GM23338 (cell line): ENCODE results near the gene RGS17. TPM values are rescaled to one million over a fixed set of nuclear protein-coding genes. Genes with fewer than 3 reads are reported as not detected.

Experiments
- ATAC-seq: fragments of 200-7000 bp; cut with Tn5 transposase; 3 replicates; pipeline ENCODE4 v1.9.1; 2020
- DNase-seq: peaks from one replicate; pipeline ENCODE4 v3.0.0-alpha.2; 2015; ENCODE audit warnings: low spot score
- H2AFZ ChIP-seq: fragments of 200-600 bp; sonication (generic); 2 replicates; pipeline ENCODE4 v1.8.0; 2016; ENCODE audit warnings: antibody characterized with exemption, mild to moderate bottlenecking, moderate library complexity
- H3F3A ChIP-seq: fragments of 200-600 bp; sonication (generic); replicated peaks from 2 replicates; pipeline ENCODE4 v1.8.0; 2017; ENCODE audit warnings: antibody characterized with exemption, mixed run types, low read depth
- H3K27ac ChIP-seq: fragments of 200-600 bp; sonication (generic); 2 replicates; pipeline ENCODE4 v1.6.1; 2016; ENCODE audit warnings: low read depth
- H3K27me3 ChIP-seq: fragments of 200-600 bp; sonication (generic); 2 replicates; pipeline ENCODE4 v1.8.0; 2016; ENCODE audit warnings: mild to moderate bottlenecking, mixed run types, moderate library complexity; ENCODE audit not compliant: insufficient read depth
- H3K36me3 ChIP-seq: fragments of 200-600 bp; sonication (generic); 2 replicates; pipeline ENCODE4 v1.8.0; 2016; ENCODE audit warnings: mild to moderate bottlenecking; ENCODE audit not compliant: insufficient read depth
- H3K4me1 ChIP-seq: fragments of 200-600 bp; sonication (generic); 2 replicates; pipeline ENCODE4 v1.8.0; 2016; ENCODE audit warnings: mild to moderate bottlenecking, moderate library complexity; ENCODE audit not compliant: insufficient read depth
- H3K4me2 ChIP-seq: fragments of 200-600 bp; sonication (generic); 2 replicates; pipeline ENCODE4 v1.7.1; 2017; ENCODE audit warnings: mixed run types
- H3K4me3 ChIP-seq: fragments of 200-600 bp; sonication (generic); 2 replicates; pipeline ENCODE4 v1.6.1; 2016; ENCODE audit warnings: mixed run types
- H3K79me2 ChIP-seq: fragments of 200-600 bp; sonication (generic); replicated peaks from 2 replicates; pipeline ENCODE4 v1.8.0; 2017; ENCODE audit warnings: mild to moderate bottlenecking; ENCODE audit not compliant: insufficient read depth
- H3K9me2 ChIP-seq: fragments of 200-600 bp; sonication (generic); 2 replicates; pipeline ENCODE4 v1.8.0; 2017; ENCODE audit not compliant: insufficient read depth
- H4K20me1 ChIP-seq: fragments of 200-600 bp; sonication (generic); replicated peaks from 2 replicates; pipeline ENCODE4 v1.8.0; 2017; ENCODE audit warnings: mild to moderate bottlenecking; ENCODE audit not compliant: insufficient read depth
- H3K27ac Mint-ChIP-seq: 2 replicates; pipeline ENCODE4 v1.8.0; 2020; ENCODE audit warnings: inconsistent platforms, mild to moderate bottlenecking, moderate library complexity, mixed read lengths
- H3K27me3 Mint-ChIP-seq: 3 replicates; pipeline ENCODE4 v1.8.0; 2022; ENCODE audit warnings: low read depth, mild to moderate bottlenecking, moderate library complexity, mixed read lengths, inconsistent platforms; ENCODE audit not compliant: insufficient read depth, poor library complexity
- H3K36me3 Mint-ChIP-seq: 3 replicates; pipeline ENCODE4 v1.8.0; 2021; ENCODE audit warnings: low read depth, mild to moderate bottlenecking, inconsistent platforms, moderate library complexity, mixed read lengths
- H3K4me1 Mint-ChIP-seq: 3 replicates; pipeline ENCODE4 v1.8.0; 2020; ENCODE audit warnings: mild to moderate bottlenecking, inconsistent platforms, mixed read lengths
- H3K4me3 Mint-ChIP-seq: 3 replicates; pipeline ENCODE4 v1.8.0; 2021; ENCODE audit warnings: moderate library complexity, mild to moderate bottlenecking, inconsistent platforms, mixed read lengths
- H3K9me3 Mint-ChIP-seq: 3 replicates; pipeline ENCODE4 v1.8.0; 2020; ENCODE audit warnings: moderate library complexity, mild to moderate bottlenecking, inconsistent platforms, mixed read lengths
- CREB1 ChIP-seq: fragments of 250-450 bp; sonication (Bioruptor Pico); IDR thresholded peaks from 2 replicates; pipeline ENCODE4 v1.5.0; 2020; ENCODE audit warnings: low read depth, mild to moderate bottlenecking, moderate library complexity
- CTCF ChIP-seq, 2 experiments: fragments of 200-600 bp in 1 of 2; sonication (generic) in 1 of 2; conservative IDR thresholded peaks; 2 replicates each; pipeline versions ENCODE4 v1.5.1 to v1.6.1; 2016 to 2017; ENCODE audit warnings: antibody characterized with exemption in 2 of 2, low read depth in 2 of 2, mild to moderate bottlenecking in 2 of 2, moderate library complexity in 1 of 2
- ETS1 ChIP-seq: IDR thresholded peaks from 2 replicates; pipeline ENCODE4 v1.6.1; 2016; ENCODE audit warnings: antibody characterized with exemption
- EZH2 ChIP-seq: fragments of 200-600 bp; sonication (generic); IDR thresholded peaks from one replicate; pipeline ENCODE4 v1.8.0; 2017; ENCODE audit warnings: antibody characterized with exemption, mild to moderate bottlenecking, low read depth; ENCODE audit not compliant: unreplicated experiment
- EZH2phosphoT487 ChIP-seq: fragments of 200-600 bp; sonication (generic); IDR thresholded peaks from one replicate; pipeline ENCODE4 v1.8.1; 2018; ENCODE audit warnings: antibody characterized with exemption; ENCODE audit not compliant: unreplicated experiment
- JUNB ChIP-seq: IDR thresholded peaks from one replicate; pipeline ENCODE4 v1.6.1; 2016; ENCODE audit warnings: antibody characterized with exemption; ENCODE audit not compliant: unreplicated experiment
- NANOG ChIP-seq: IDR thresholded peaks from 2 replicates; pipeline ENCODE4 v1.6.1; 2016; ENCODE audit warnings: antibody characterized with exemption, borderline replicate concordance
- POLR2AphosphoS5 ChIP-seq: IDR thresholded peaks from 2 replicates; pipeline ENCODE4 v1.6.1; 2016; ENCODE audit warnings: antibody characterized with exemption, low read depth
- REST ChIP-seq: IDR thresholded peaks from one replicate; pipeline ENCODE4 v1.6.1; 2018; ENCODE audit warnings: antibody characterized with exemption; ENCODE audit not compliant: unreplicated experiment
- STAT1 ChIP-seq: IDR thresholded peaks from one replicate; pipeline ENCODE4 v1.6.1; 2016; ENCODE audit warnings: antibody characterized with exemption; ENCODE audit not compliant: unreplicated experiment
- ZNF114 ChIP-seq: fragments of 250-450 bp; sonication (Bioruptor Pico); IDR thresholded peaks from 2 replicates; pipeline ENCODE4 v1.5.0; 2020; ENCODE audit warnings: mild to moderate bottlenecking, moderate library complexity
- ZNF331 ChIP-seq: fragments of 250-450 bp; sonication (Bioruptor Pico); IDR thresholded peaks from 2 replicates; pipeline ENCODE4 v1.5.0; 2020; ENCODE audit warnings: low read depth, mild to moderate bottlenecking, moderate library complexity
- ZNF462 ChIP-seq: fragments of 250-450 bp; sonication (Bioruptor Pico); IDR thresholded peaks from 2 replicates; pipeline ENCODE4 v1.5.0; 2020; ENCODE audit warnings: mild to moderate bottlenecking, moderate library complexity
- polyA plus RNA-seq: library from polyadenylated mRNA; unstranded; fragments of >200 nt; fragmentation: Nextera tagmentation; extraction: Ambion mirVana; gene quantifications from 2 replicates; pipeline ENCODE4 v1.2.1, GENCODE V29; 2016
- total RNA-seq: library from RNA; depleted of rRNA; stranded (reverse); fragments of >200 nt; shearing (Covaris generic); gene quantifications from 2 replicates; pipeline ENCODE4 v1.2.3, GENCODE V29; 2014

RGS17 gene
- total and polyA plus RNA-seq, 2 experiments from 2014 or later, result 12.1 to 12.3 TPM

GRCh38 chr6:153170511-153170910 lies 39.4 kb upstream of the RGS17 start:
- H3K4me1 ChIP-seq, result no peaks in the 10 kb centered on the region
- ATAC-seq (no peak), DNase-seq (no peak)
- H3F3A ChIP-seq, result no peaks in the 10 kb centered on the region
- H3K9me2 ChIP-seq, result no peaks in the 10 kb centered on the region; the same call in 1 of the 2 replicates
- no peaks in the 10 kb centered on the region for H3K27me3 Mint-ChIP-seq
- no peak overlapping the region for H3K4me3 ChIP-seq
- no peaks in the 10 kb centered on the region for H3K36me3 Mint-ChIP-seq
- no peaks in the 10 kb centered on the region for H3K79me2 ChIP-seq
- H2AFZ ChIP-seq, result no peak overlapping the region
- H3K4me1 Mint-ChIP-seq, result peaks cover 4% of the 10 kb centered on the region; the same call in 2 of the 3 replicates
- no peak overlapping the region for H3K4me3 Mint-ChIP-seq
- no peak overlapping the region for H3K27ac ChIP-seq
- no peak overlapping the region for H3K27ac Mint-ChIP-seq
- TF ChIP-seq STAT1, result no peak
- no peak for TF ChIP-seq EZH2
- TF ChIP-seq CREB1 (CRISPR knock-in tag), result no peak
- no peak for TF ChIP-seq CTCF (conservative IDR thresholded peaks at IDR 0.05; ENCODE audit: low read depth in 2 of 2)
- no peak for TF ChIP-seq POLR2AphosphoS5
- TF ChIP-seq ZNF462 (CRISPR knock-in tag), result no peak
- no peak for TF ChIP-seq REST
- no peak for TF ChIP-seq JUNB
- TF ChIP-seq NANOG, result no peak
- no peak for TF ChIP-seq ZNF331 (CRISPR knock-in tag)
- TF ChIP-seq EZH2phosphoT487, result no peak
- no peak for TF ChIP-seq ZNF114 (CRISPR knock-in tag)
- no peak for TF ChIP-seq ETS1
- no peaks in the 10 kb centered on the region for H3K36me3 ChIP-seq
- no peaks in the 10 kb centered on the region for H4K20me1 ChIP-seq
- no peaks in the 10 kb centered on the region for H3K27me3 ChIP-seq
- H3K4me2 ChIP-seq, result no peak overlapping the region
- no peaks in the 10 kb centered on the region for H3K9me3 Mint-ChIP-seq
